HUES64 (cell line): ENCODE results near the gene RAX2.
A peak's percentile ranks its signal among the peaks of the same experiment; 100 is the strongest.

ENCODE experiments used
- H3K27ac ChIP-seq: 2 replicates; pipeline ENCODE4 v1.7.0; 2013; ENCODE audit warnings: low read depth, low read length, inconsistent platforms
- H3K27me3 ChIP-seq: 2 replicates; pipeline ENCODE4 v1.6.1; 2013; ENCODE audit warnings: mild to moderate bottlenecking, low read length; ENCODE audit not compliant: insufficient read depth
- H3K36me3 ChIP-seq: 2 replicates; pipeline ENCODE4 v1.6.1; 2013; ENCODE audit warnings: mild to moderate bottlenecking, low read length; ENCODE audit not compliant: insufficient read depth
- H3K4me1 ChIP-seq: 2 replicates; pipeline ENCODE4 v1.6.1; 2013; ENCODE audit warnings: mild to moderate bottlenecking, low read length, moderate library complexity; ENCODE audit not compliant: insufficient read depth
- H3K4me3 ChIP-seq: 2 replicates; pipeline ENCODE4 v1.5.1; 2013; ENCODE audit warnings: mild to moderate bottlenecking, low read length, moderate library complexity
- H3K9ac ChIP-seq: 2 replicates; pipeline ENCODE4 v1.6.1; 2013; ENCODE audit warnings: mild to moderate bottlenecking, low read depth, low read length
- H3K9me3 ChIP-seq: 2 replicates; pipeline ENCODE4 v1.6.1; 2013; ENCODE audit warnings: low read depth, low read length; ENCODE audit not compliant: insufficient read depth
- WGBS: fragments of 150-250, 120-280 bp; methylation state at CpG from one replicate; pipeline ENCODE4 v1.1.7; 2013; ENCODE audit warnings: missing lambda C conversion rate; 5-methylcytosine and 5-hydroxymethylcytosine counted together

The RAX2 gene

DNA sequence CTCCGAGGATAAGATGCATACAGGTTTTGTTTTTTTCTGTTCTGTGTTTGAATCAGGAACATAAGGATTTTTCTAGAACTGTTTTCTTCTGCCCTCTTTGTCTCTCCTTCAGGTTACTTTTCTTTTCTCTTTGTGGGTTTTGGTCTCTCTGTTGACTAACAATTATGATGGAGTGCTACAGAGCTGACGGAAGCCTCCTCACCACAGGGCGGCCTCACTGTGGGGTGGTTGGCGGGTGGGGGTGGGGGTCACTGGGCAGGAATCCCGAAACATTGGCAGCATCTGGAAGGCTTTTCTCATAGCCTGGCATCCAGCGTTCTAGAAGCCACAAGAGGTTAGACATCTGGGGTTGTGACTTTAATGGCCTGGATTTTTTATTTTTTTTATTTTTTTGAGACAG is 26.1 kb upstream of the RAX2 start:
- Histone ChIP-seq H3K4me3 (no peak overlapping the region), H3K4me1 (no peaks in the 10 kb centered on the region), H3K27ac (no peak overlapping the region), H3K27me3 (peaks cover 29% of the 10 kb centered on the region), H3K9me3 (peaks cover 5% of the 10 kb centered on the region), H3K36me3 (no peaks in the 10 kb centered on the region), H3K9ac (no peak overlapping the region)
- 86% methylated on average over 6 of the region's 6 CpGs for WGBS

DNA sequence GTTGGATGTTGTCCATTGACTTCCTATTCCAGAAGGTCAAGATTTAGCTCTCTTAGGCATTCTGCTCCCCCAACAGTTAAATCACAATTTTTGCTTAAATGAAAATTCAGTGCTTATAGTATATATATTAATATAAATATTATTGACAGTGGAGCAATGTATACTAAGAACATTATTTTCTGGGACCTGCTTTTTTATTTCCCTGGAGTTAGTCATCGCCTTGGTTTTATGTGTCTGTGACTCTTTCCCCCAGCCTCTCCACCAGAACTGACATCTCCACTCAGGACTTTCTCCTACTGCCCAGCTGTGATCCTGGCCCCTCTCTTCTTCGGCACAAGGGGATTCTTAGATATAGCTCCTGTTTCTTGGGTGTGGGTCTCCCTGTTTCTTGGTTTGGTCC is 24.3 kb upstream of the RAX2 start:
- no peaks in the 10 kb centered on the region for H3K4me1 ChIP-seq
- peaks cover 5% of the 10 kb centered on the region for H3K9me3 ChIP-seq
- no peak overlapping the region for H3K4me3 ChIP-seq
- H3K9ac ChIP-seq, result no peak overlapping the region
- H3K27me3 ChIP-seq, result peaks cover 18% of the 10 kb centered on the region
- 94% methylated on average over 2 of the region's 2 CpGs for WGBS
- H3K27ac ChIP-seq, result no peak overlapping the region
- no peaks in the 10 kb centered on the region for H3K36me3 ChIP-seq

DNA sequence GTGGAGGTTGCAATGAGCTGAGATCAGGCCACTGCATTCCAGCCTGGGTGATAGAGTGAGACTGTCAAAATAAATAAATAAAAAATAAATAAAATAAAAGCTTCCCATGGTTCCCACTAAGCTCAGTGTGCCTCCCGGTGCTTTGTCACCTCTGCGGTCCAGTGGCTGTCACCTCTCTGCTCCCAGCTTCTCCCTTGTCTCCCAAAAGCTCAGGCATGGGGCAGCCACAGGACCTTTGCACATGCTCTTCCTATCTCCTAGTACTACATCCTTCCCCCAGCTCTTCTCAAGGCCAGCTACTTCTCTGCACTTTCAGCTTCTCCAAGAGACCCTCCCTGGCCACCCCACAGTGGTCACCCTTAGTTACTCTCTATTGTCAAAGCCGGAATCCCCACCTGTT is 21.8 kb upstream of the RAX2 start:
- Histone ChIP-seq H3K4me3 (no peak overlapping the region), H3K4me1 (no peaks in the 10 kb centered on the region), H3K9me3 (peaks cover 5% of the 10 kb centered on the region), H3K27ac (no peak overlapping the region), H3K27me3 (no peaks in the 10 kb centered on the region), H3K36me3 (no peaks in the 10 kb centered on the region), H3K9ac (no peak overlapping the region)
- WGBS, result 92% methylated on average over 3 of the region's 3 CpGs

DNA sequence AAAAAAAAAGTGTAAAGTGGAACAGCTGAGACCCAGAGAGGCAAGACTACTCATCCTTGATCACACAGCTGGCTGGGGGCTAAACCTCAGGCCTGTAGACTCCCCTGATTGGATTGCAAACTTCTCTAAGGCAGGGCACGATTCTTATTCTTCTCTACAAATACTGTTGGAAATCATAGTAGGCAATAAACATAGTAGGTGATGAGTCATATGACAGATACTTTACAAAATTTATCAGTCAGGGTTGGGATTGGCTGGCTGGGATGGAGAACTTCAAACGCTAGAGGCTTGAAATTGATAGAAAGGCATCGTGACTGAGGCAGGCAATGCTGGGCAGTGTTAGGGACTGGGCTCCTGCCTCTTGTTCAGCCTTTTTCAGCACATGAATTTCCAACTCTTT is 20.1 kb upstream of the RAX2 start:
- H3K9me3 ChIP-seq, result peaks cover 5% of the 10 kb centered on the region
- WGBS, result 89% methylated on average over 2 of the region's 3 CpGs
- no peaks in the 10 kb centered on the region for H3K27me3 ChIP-seq
- H3K4me1 ChIP-seq, result no peaks in the 10 kb centered on the region
- H3K27ac ChIP-seq, result no peak overlapping the region
- no peaks in the 10 kb centered on the region for H3K36me3 ChIP-seq
- H3K4me3 ChIP-seq, result no peak overlapping the region
- H3K9ac ChIP-seq, result no peak overlapping the region

DNA sequence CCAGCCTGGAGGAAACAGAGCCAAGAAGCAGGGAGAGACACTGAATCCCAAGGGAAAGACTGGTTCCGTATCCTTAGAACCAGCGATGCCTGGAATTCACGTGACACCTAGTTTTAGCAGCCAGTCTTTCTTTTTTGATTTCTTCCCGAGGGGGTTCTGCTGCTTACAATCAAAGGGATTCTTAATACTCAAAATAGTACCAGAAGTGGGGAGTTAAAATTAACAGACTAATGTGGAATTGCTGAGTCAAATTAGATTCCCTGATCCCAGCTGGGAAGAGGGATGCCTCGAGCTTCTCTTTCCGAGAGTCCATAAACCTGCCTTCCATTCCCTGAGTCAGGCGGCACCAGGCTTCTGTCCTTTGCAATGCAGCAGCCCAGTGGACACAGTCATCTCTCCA is 18.9 kb upstream of the RAX2 start:
- H3K27me3 ChIP-seq, result peaks cover 7% of the 10 kb centered on the region
- no peaks in the 10 kb centered on the region for H3K36me3 ChIP-seq
- no peak overlapping the region for H3K4me3 ChIP-seq
- no peak overlapping the region for H3K27ac ChIP-seq
- H3K9me3 ChIP-seq, result no peaks in the 10 kb centered on the region
- no peaks in the 10 kb centered on the region for H3K4me1 ChIP-seq
- WGBS, result 87% methylated on average over 7 of the region's 7 CpGs
- H3K9ac ChIP-seq, result no peak overlapping the region

DNA sequence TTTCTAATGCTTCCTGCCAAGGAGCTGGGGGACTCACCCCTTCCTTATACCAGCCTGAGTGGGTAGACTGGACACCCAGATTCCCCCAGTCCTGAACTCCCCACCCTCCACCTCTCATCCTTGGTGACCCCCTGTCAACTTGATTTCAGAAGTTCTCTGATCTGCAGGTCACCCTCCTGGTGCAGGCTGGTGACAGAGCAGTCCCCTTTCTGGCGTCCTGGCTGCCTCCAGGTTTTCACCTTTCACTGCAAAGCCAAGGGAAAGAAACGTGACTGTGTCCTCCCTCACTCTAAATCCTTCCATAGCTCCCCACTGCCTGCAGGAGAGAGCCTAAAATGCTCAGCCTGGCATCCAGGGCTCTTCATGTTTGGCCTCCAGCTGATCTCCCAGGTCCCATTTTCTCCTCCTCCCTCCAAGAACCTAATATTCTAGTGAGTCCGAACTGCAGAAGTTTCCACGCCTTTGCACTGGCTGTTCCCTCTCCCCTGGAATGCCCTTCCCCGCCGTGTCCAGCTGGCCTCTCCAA is 18.2 kb upstream of the RAX2 start:
- H3K4me3 ChIP-seq, result no peak overlapping the region
- H3K9me3 ChIP-seq, result no peaks in the 10 kb centered on the region
- H3K27me3 ChIP-seq, result peaks cover 13% of the 10 kb centered on the region
- 77% methylated on average over 6 of the region's 6 CpGs for WGBS
- H3K27ac ChIP-seq, result no peak overlapping the region
- H3K36me3 ChIP-seq, result no peaks in the 10 kb centered on the region
- H3K4me1 ChIP-seq, result no peaks in the 10 kb centered on the region
- no peak overlapping the region for H3K9ac ChIP-seq

DNA sequence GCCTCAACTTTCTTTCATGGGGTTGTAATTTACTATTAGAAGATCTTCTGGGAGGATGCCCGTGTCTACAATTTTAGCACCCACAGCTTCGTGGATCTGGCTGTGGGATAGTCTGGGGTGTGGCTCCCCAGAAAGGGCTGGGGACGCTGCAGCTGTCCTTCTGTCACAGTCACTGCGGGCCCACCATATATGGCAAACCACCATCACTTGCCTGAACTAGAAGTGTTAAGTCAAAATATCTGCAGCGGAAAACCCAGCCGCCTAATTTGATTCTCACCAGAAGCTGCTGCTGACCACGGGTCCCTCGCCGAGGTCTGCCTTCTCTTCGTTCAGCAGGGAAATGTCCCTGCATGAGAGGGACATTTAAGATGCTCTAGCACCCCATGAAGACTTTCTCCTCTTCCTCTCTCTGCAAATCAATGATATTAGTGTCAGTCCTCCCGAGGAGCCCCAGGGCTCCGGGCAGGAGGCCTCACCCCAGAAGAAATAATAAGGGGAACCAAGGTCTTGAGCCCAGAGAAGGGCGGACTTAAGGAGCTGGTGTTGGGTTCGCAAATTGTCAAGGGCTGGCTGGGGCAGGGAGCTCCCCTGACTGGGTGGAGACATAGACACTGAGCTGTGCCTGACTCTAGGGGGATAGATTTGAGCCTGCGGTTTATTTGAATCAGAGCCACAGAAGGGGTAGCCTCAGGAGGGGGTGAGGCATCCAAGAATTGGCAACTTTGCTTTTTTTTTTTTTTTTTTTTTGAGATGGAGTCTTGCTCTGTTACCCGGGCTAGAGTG is 17.2 kb upstream of the RAX2 start:
- peaks cover 24% of the 10 kb centered on the region for H3K27me3 ChIP-seq
- WGBS, result 73% methylated on average over 16 of the region's 16 CpGs

DNA sequence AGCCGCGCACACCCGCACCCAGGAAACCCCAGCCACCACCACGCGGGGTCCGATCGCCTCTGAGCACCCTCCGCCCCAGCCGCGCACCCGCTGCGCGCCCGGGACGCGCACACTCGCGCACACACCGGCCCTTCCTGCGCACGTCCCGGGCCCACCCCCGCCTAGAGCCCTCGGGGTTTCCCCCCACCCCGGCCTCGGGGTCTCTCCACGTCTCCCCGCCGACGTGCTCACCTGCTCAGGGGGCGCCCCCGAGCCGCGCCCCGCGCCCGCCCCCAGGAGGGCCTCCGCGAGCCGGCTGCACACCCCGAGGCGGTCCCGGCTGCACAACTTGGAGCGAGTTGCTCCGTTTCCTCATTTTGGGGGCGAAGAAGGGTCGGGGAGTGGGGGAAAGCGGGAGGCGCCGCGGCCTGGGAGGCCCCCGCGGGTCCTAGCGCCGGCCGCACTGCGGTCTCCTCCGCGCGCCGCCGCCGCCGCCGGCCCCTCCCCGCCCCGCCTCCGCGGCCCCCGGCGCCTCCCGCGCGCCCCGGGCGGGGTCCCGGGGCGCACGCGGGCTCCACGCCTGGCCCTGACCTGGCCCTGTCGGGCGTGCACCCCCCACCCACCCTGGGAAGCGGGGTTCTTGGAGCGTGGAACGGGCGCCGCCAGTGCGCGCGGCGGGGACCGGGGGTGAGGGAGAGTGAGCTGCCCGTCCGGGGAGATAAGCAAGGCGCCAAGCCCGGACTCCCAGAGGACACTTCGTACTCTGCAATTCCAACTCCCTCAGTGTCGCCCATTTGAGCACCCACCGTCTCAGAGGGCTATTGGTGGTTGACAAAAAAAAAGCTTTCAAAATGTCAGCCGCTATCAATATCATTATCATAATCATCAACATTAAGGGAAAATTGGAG is 14.2 kb upstream of the RAX2 start, which contains the start of gene MATK:
Gene MATK, minus strand, starts transcription at position 444 of the 887 bp plus-strand sequence. CDS start 1,246 bp downstream, outside the sequence.
- Histone ChIP-seq H3K4me1 (no peaks in the 10 kb centered on the region), H3K27me3 (peaks cover 30% of the 10 kb centered on the region)
- 7% methylated on average over 97 of the region's 101 CpGs for WGBS

More for the DNA sequence above, 17.2 kb upstream of the RAX2 start:
- Histone ChIP-seq H3K4me3 (no peak overlapping the region), H3K4me1 (no peaks in the 10 kb centered on the region), H3K9me3 (no peaks in the 10 kb centered on the region), H3K36me3 (no peaks in the 10 kb centered on the region), H3K9ac (no peak overlapping the region), H3K27ac (no peak overlapping the region)

DNA sequence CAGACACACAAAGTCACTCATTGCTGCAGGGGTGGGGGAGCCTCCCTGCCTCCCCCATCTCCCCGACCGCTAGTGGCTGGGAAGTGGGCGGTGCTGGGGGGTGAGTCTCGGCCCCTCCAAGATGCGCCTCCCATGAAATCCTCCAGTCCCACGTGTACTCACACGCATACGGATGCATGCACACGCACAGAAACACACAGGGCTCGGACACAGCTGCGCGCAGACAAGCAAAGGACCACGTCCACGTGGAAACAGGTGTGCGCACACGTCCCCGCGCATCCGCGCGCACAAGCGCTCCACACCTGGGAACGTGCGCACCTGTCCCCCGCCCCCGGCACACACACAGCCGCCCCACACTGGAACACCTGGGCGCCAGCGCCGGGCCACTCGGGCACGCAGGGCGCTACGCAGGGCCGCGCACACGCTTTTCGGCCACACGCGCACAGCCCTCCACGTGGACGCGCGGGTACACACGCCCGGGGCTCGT is 13.5 kb upstream of the RAX2 start:
- peaks cover 30% of the 10 kb centered on the region for H3K27me3 ChIP-seq
- H3K9ac ChIP-seq, result peak overlapping the region; percentile 48
- WGBS, result 2% methylated on average over 47 of the region's 47 CpGs
- no peaks in the 10 kb centered on the region for H3K36me3 ChIP-seq
- H3K4me1 ChIP-seq, result no peaks in the 10 kb centered on the region
- H3K27ac ChIP-seq, result no peak overlapping the region
- H3K9me3 ChIP-seq, result peaks cover 15% of the 10 kb centered on the region
- peak overlapping the region; percentile 74 for H3K4me3 ChIP-seq

More for the DNA sequence above, 14.2 kb upstream of the RAX2 start, which contains the start of gene MATK:
- Histone ChIP-seq H3K27ac (no peak within 1 kb of the TSS), H3K36me3 (no peaks in the 10 kb centered on the region), H3K4me3 (peak within 1 kb of the TSS; percentile 74), H3K9ac (peak within 1 kb of the TSS; percentile 48), H3K9me3 (peaks cover 14% of the 10 kb centered on the region)

DNA sequence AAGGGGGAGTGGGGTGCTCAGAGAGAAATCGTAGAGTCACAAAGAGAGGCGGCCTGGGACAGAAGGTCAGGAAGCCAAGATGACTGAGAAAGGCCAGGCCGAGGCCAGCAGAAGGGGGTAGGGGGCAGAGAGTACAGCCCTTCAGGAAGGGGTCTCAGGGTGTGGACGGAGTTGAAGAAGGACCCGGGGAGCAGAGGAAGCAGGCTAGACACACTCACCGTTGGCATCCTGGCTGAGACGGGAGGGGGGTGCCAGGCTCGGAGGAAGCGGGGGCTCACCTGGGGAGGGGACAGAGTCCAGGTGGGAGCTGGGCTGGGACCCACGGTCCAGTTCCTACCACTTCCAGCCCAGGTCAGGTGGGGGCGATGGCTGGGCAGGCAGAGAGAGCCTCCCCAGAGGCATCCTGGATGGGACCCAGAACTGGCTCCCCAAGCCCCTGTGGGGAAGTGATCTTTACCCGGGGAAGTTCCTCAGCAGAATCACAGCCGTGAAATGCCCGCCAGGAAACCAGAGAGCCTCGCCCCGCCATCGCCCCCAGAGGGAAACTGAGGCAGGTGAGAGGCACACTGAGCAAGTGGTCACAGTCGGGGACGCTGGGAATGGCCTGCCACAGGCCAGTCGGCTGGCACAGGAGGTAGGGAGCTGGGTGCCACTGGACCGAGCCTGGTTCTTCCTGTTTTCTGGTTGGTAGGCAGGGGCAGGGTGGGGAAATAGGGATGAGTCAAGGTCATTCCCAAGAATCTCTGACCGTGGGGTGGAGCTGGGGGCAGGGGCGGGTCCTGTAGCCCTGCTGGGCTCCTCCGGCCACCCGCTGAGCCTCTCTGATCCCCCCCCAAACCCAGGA is 12.8 kb upstream of the RAX2 start:
- H3K4me3 ChIP-seq, result peak overlapping the region; percentile 74; the same call in 1 of the 2 replicates
- no peaks in the 10 kb centered on the region for H3K36me3 ChIP-seq
- H3K4me1 ChIP-seq, result no peaks in the 10 kb centered on the region
- H3K27me3 ChIP-seq, result peaks cover 30% of the 10 kb centered on the region
- H3K9me3 ChIP-seq, result peaks cover 15% of the 10 kb centered on the region
- 35% methylated on average over 23 of the region's 25 CpGs for WGBS
- H3K9ac ChIP-seq, result no peak overlapping the region; the same call in 1 of the 2 replicates
- H3K27ac ChIP-seq, result no peak overlapping the region
